ENCODE results near the gene ERI3. TPM values are rescaled to one million over a fixed set of nuclear protein-coding genes. Genes with fewer than 3 reads are reported as not detected.

ERI3 gene
- total RNA-seq, 1 donor from 2014 or later = 58.3 TPM

- TF ChIP-seq EZH2 (IDR thresholded peaks at IDR 0.05; ENCODE audit: insufficient read depth, low read length) (no peak), CTCF (IDR thresholded peaks at IDR 0.05; ENCODE audit: insufficient read depth, low read depth, low read length) (no peak)
- FAIRE-seq (no peak), DNase-seq (ENCODE audit: low read depth) (no peak)
- Histone ChIP-seq H3K27ac (ENCODE audit: low read depth, low read length) (no peak overlapping the region), H3K4me1 (ENCODE audit: insufficient read depth, low read length) (peaks cover 10% of the 10 kb centered on the region), H4K20me1 (ENCODE audit: insufficient read depth, low read length) (peaks cover 15% of the 10 kb centered on the region), H3K9me3 (ENCODE audit: insufficient read depth, low read depth, low read length) (no peaks in the 10 kb centered on the region), H3K9ac (ENCODE audit: low read length) (no peak overlapping the region), H3K27me3 (ENCODE audit: insufficient read depth, low read length) (no peaks in the 10 kb centered on the region), H3K36me3 (ENCODE audit: insufficient read depth, low read length) (no peaks in the 10 kb centered on the region), H3K4me2 (ENCODE audit: low read length) (peak overlapping the region; percentile 98), H3K4me3 (ENCODE audit: insufficient read depth, low read depth, low read length) (no peak overlapping the region), H2AFZ (ENCODE audit: low read depth, low read length) (no peak overlapping the region), H3K79me2 (ENCODE audit: insufficient read depth, low read length) (peaks cover 39% of the 10 kb centered on the region)
- Mint-ChIP-seq H3K4me3 (ENCODE audit: unreplicated experiment) (peak overlapping the region; percentile 94), H3K27ac (ENCODE audit: unreplicated experiment) (no peak overlapping the region), H3K9me3 (ENCODE audit: unreplicated experiment) (no peaks in the 10 kb centered on the region), H3K4me1 (ENCODE audit: low read depth, unreplicated experiment) (peaks cover 16% of the 10 kb centered on the region), H3K36me3 (ENCODE audit: low read depth, unreplicated experiment) (no peaks in the 10 kb centered on the region), H3K27me3 (ENCODE audit: low read depth, unreplicated experiment) (no peaks in the 10 kb centered on the region)
Observed at GRCh38 chr1:44353604-44354003, 1.5 kb downstream of the ERI3 start.

- peaks cover 30% of the 10 kb centered on the region for H4K20me1 ChIP-seq (ENCODE audit: insufficient read depth, low read length)
- no peak overlapping the region for H3K4me3 ChIP-seq (ENCODE audit: insufficient read depth, low read depth, low read length)
- no peaks in the 10 kb centered on the region for H3K36me3 ChIP-seq (ENCODE audit: insufficient read depth, low read length)
- no peak overlapping the region for H3K4me3 Mint-ChIP-seq (ENCODE audit: unreplicated experiment)
- H3K79me2 ChIP-seq (ENCODE audit: insufficient read depth, low read length) = peaks cover 58% of the 10 kb centered on the region
- no peak overlapping the region for H3K4me2 ChIP-seq (ENCODE audit: low read length)
- H3K9ac ChIP-seq (ENCODE audit: low read length) = no peak overlapping the region
- no peaks in the 10 kb centered on the region for H3K27me3 Mint-ChIP-seq (ENCODE audit: low read depth, unreplicated experiment)
- no peak for FAIRE-seq
- H3K9me3 ChIP-seq (ENCODE audit: insufficient read depth, low read depth, low read length) = no peaks in the 10 kb centered on the region
- H3K4me1 Mint-ChIP-seq (ENCODE audit: low read depth, unreplicated experiment) = peaks cover 16% of the 10 kb centered on the region
- no peaks in the 10 kb centered on the region for H3K9me3 Mint-ChIP-seq (ENCODE audit: unreplicated experiment)
- H3K27ac Mint-ChIP-seq (ENCODE audit: unreplicated experiment) = no peak overlapping the region
- H3K36me3 Mint-ChIP-seq (ENCODE audit: low read depth, unreplicated experiment) = peaks cover under 1% of the 10 kb centered on the region
- no peak for DNase-seq (ENCODE audit: low read depth)
- H3K4me1 ChIP-seq (ENCODE audit: insufficient read depth, low read length) = peaks cover 10% of the 10 kb centered on the region
- H3K27ac ChIP-seq (ENCODE audit: low read depth, low read length) = no peak overlapping the region
- TF ChIP-seq CTCF (IDR thresholded peaks at IDR 0.05; ENCODE audit: insufficient read depth, low read depth, low read length) (no peak), EZH2 (IDR thresholded peaks at IDR 0.05; ENCODE audit: insufficient read depth, low read length) (no peak)
- H3K27me3 ChIP-seq (ENCODE audit: insufficient read depth, low read length) = no peaks in the 10 kb centered on the region
- H2AFZ ChIP-seq (ENCODE audit: low read depth, low read length) = no peak overlapping the region
Observed at GRCh38 chr1:44351289-44351688, 3.8 kb downstream of the ERI3 start.

GRCh38 chr1:44348061-44348485 lies 7.0 kb downstream of the ERI3 start:
- FAIRE-seq (no peak), DNase-seq (ENCODE audit: low read depth) (no peak)
- no peak overlapping the region for H3K4me3 Mint-ChIP-seq (ENCODE audit: unreplicated experiment)
- peaks cover 64% of the 10 kb centered on the region for H3K79me2 ChIP-seq (ENCODE audit: insufficient read depth, low read length)
- no peaks in the 10 kb centered on the region for H3K9me3 ChIP-seq (ENCODE audit: insufficient read depth, low read depth, low read length)
- no peaks in the 10 kb centered on the region for H3K9me3 Mint-ChIP-seq (ENCODE audit: unreplicated experiment)
- TF ChIP-seq CTCF (IDR thresholded peaks at IDR 0.05; ENCODE audit: insufficient read depth, low read depth, low read length) (no peak), EZH2 (IDR thresholded peaks at IDR 0.05; ENCODE audit: insufficient read depth, low read length) (no peak)
- H3K4me2 ChIP-seq (ENCODE audit: low read length) = no peak overlapping the region
- H2AFZ ChIP-seq (ENCODE audit: low read depth, low read length) = no peak overlapping the region
- no peaks in the 10 kb centered on the region for H3K27me3 Mint-ChIP-seq (ENCODE audit: low read depth, unreplicated experiment)
- no peak overlapping the region for H3K27ac ChIP-seq (ENCODE audit: low read depth, low read length)
- H4K20me1 ChIP-seq (ENCODE audit: insufficient read depth, low read length) = peaks cover 56% of the 10 kb centered on the region
- no peak overlapping the region for H3K9ac ChIP-seq (ENCODE audit: low read length)
- no peak overlapping the region for H3K4me3 ChIP-seq (ENCODE audit: insufficient read depth, low read depth, low read length)
- H3K36me3 Mint-ChIP-seq (ENCODE audit: low read depth, unreplicated experiment) = peaks cover 6% of the 10 kb centered on the region
- H3K4me1 Mint-ChIP-seq (ENCODE audit: low read depth, unreplicated experiment) = peaks cover 13% of the 10 kb centered on the region
- no peaks in the 10 kb centered on the region for H3K36me3 ChIP-seq (ENCODE audit: insufficient read depth, low read length)
- H3K27me3 ChIP-seq (ENCODE audit: insufficient read depth, low read length) = no peaks in the 10 kb centered on the region
- no peak overlapping the region for H3K27ac Mint-ChIP-seq (ENCODE audit: unreplicated experiment)
- H3K4me1 ChIP-seq (ENCODE audit: insufficient read depth, low read length) = no peaks in the 10 kb centered on the region
